ENCODE measurements around the gene REV1.

DNA sequence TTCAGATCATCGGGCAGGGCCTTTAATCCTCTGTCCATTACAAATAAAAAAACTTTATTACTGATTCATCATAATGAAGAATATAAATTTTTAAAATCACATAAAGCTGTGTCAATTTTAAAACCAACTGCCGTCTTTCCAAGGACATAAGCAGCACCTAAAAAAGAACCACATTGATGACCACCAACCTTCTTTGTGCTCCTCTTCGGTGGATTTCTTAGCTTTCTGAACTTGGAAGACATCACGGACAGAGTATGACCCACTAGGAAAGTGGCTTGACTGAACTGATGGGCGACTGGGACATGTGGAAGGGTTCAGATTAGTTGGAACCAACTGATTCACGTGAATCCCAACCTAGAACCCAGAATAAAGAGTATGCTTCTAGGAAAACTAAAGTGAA lies 83.7 kb downstream of the REV1 start:
- TF ChIP-seq, protein P1, sequence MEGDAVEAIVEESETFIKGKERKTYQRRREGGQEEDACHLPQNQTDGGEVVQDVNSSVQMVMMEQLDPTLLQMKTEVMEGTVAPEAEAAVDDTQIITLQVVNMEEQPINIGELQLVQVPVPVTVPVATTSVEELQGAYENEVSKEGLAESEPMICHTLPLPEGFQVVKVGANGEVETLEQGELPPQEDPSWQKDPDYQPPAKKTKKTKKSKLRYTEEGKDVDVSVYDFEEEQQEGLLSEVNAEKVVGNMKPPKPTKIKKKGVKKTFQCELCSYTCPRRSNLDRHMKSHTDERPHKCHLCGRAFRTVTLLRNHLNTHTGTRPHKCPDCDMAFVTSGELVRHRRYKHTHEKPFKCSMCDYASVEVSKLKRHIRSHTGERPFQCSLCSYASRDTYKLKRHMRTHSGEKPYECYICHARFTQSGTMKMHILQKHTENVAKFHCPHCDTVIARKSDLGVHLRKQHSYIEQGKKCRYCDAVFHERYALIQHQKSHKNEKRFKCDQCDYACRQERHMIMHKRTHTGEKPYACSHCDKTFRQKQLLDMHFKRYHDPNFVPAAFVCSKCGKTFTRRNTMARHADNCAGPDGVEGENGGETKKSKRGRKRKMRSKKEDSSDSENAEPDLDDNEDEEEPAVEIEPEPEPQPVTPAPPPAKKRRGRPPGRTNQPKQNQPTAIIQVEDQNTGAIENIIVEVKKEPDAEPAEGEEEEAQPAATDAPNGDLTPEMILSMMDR (tag by site-specific recombination; IDR thresholded peaks at IDR 0.05) = no peak
- no peak for TF ChIP-seq ZNF701 (tag by site-specific recombination; IDR thresholded peaks at IDR 0.05)
- TF ChIP-seq PRDM1 (tag by site-specific recombination; IDR thresholded peaks at IDR 0.05) = no peak
- TF ChIP-seq HOXA7 (CRISPR knock-in tag; IDR thresholded peaks at IDR 0.05; ENCODE audit: borderline replicate concordance) = no peak
- TF ChIP-seq ZNF112 (tag by site-specific recombination; IDR thresholded peaks at IDR 0.05) = no peak
- no peak for TF ChIP-seq ZNF558 (tag by site-specific recombination; IDR thresholded peaks at IDR 0.05)
- no peak for TF ChIP-seq ZNF114 (tag by site-specific recombination; IDR thresholded peaks at IDR 0.05)
- TF ChIP-seq ZNF48 (tag by site-specific recombination; IDR thresholded peaks at IDR 0.05) = no peak
- TF ChIP-seq, protein P2, sequence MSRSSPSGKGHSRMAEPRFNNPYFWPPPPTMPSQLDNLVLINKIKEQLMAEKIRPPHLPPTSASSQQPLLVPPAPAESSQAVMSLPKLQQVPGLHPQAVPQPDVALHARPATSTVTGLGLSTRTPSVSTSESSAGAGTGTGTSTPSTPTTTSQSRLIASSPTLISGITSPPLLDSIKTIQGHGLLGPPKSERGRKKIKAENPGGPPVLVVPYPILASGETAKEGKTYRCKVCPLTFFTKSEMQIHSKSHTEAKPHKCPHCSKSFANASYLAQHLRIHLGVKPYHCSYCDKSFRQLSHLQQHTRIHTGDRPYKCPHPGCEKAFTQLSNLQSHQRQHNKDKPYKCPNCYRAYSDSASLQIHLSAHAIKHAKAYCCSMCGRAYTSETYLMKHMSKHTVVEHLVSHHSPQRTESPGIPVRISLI (tag by site-specific recombination; IDR thresholded peaks at IDR 0.05) = no peak
- no peak for TF ChIP-seq ZNF571 (tag by site-specific recombination; IDR thresholded peaks at IDR 0.05)
- no peak for TF ChIP-seq ZNF660 (tag by site-specific recombination; IDR thresholded peaks at IDR 0.05)
